H1 (cell line): ENCODE data around the gene FASTK. TPM values are rescaled to one million over a fixed set of nuclear protein-coding genes. Genes with fewer than 3 reads are reported as not detected.

Experiments
- CTCF ChIA-PET: fragments of 300-600 bp; sonication (Branson Sonifier 250); formaldehyde crosslinking; loops from one replicate; lab custom pipeline; 2021; ENCODE audit not compliant: partially characterized antibody; lab: Charles Lee
- POLR2A ChIA-PET: fragments of 300-600 bp; sonication (Branson Sonifier 250); formaldehyde crosslinking; loops from one replicate; lab custom pipeline; 2021; ENCODE audit warnings: inconsistent platforms; ENCODE audit not compliant: partially characterized antibody; lab: Charles Lee
- DNase-seq, 2 experiments: peaks; one replicate each; pipeline versions ENCODE4 v3.0.0 to v3.0.0-alpha.2; 2010 to 2022; ENCODE audit warnings: low spot score in 2 of 2, low read depth in 1 of 2, mixed read lengths in 1 of 2
- FAIRE-seq: peaks from 2 replicates; lab custom pipeline; 2011; peaks lifted over from hg19 to GRCh38; lab: Jason Lieb, UNC
- H2AFZ ChIP-seq: 2 replicates; pipeline ENCODE4 v1.8.1; 2012; ENCODE audit warnings: low read length, inconsistent platforms
- H2AK5ac ChIP-seq: 2 replicates; pipeline ENCODE4 v1.6.1; 2013; ENCODE audit warnings: low read depth, low read length
- H2BK120ac ChIP-seq: replicated peaks from 2 replicates; pipeline ENCODE3; 2013; ENCODE audit warnings: low read depth, low read length, inconsistent platforms
- H2BK12ac ChIP-seq: 2 replicates; pipeline ENCODE4 v1.6.1; 2013; ENCODE audit warnings: low read depth, low read length
- H2BK15ac ChIP-seq: 2 replicates; pipeline ENCODE4 v1.6.1; 2013; ENCODE audit warnings: low read length
- H2BK20ac ChIP-seq: 2 replicates; pipeline ENCODE4 v1.6.1; 2013; ENCODE audit warnings: low read length
- H2BK5ac ChIP-seq: 2 replicates; pipeline ENCODE4 v1.6.1; 2013; ENCODE audit warnings: low read depth, low read length
- H3K14ac ChIP-seq: 2 replicates; pipeline ENCODE4 v1.6.1; 2013; ENCODE audit warnings: inconsistent platforms; ENCODE audit not compliant: insufficient read length
- H3K18ac ChIP-seq: 2 replicates; pipeline ENCODE4 v1.6.1; 2013; ENCODE audit warnings: low read length; ENCODE audit errors: extremely low read depth
- H3K23ac ChIP-seq: 2 replicates; pipeline ENCODE4 v1.6.1; 2013; ENCODE audit warnings: inconsistent platforms; ENCODE audit not compliant: insufficient read length
- H3K23me2 ChIP-seq: 2 replicates; pipeline ENCODE4 v1.6.1; 2013; ENCODE audit warnings: low read depth, low read length
- H3K27ac ChIP-seq: 2 replicates; pipeline ENCODE4 v1.6.1; 2011; ENCODE audit warnings: low read depth, low read length, inconsistent platforms
- H3K27me3 ChIP-seq, 4 experiments: replicated peaks in 1 of 4; 1 replicate in 1 of 4; 2 replicates in 3 of 4; pipeline versions ENCODE4 v1.6.1 to v1.8.1; 2011 to 2013; ENCODE audit warnings: low read length in 3 of 4, mild to moderate bottlenecking in 3 of 4, inconsistent platforms in 2 of 4, mixed read lengths in 2 of 4, moderate library complexity in 1 of 4; ENCODE audit not compliant: control insufficient read depth in 3 of 4, insufficient read depth in 3 of 4; ENCODE audit errors: extremely low read depth in 1 of 4
- H3K36me3 ChIP-seq, 4 experiments: 2 replicates each; pipeline versions ENCODE4 v1.6.1 to v1.8.1; 2011 to 2013; ENCODE audit warnings: mild to moderate bottlenecking in 4 of 4, low read length in 3 of 4, moderate library complexity in 2 of 4, control low read depth in 1 of 4, inconsistent platforms in 1 of 4; ENCODE audit not compliant: insufficient read depth in 4 of 4, control insufficient read depth in 2 of 4
- H3K4ac ChIP-seq: replicated peaks from 2 replicates; pipeline ENCODE3; 2013; ENCODE audit warnings: low read length, low read depth, mixed read lengths, inconsistent platforms; ENCODE audit not compliant: insufficient read length
- H3K4me1 ChIP-seq, 4 experiments: replicated peaks in 1 of 4; 1 replicate in 1 of 4; 2 replicates in 3 of 4; pipeline versions ENCODE4 v1.6.1 to v1.8.1; 2011 to 2013; ENCODE audit warnings: low read length in 3 of 4, inconsistent platforms in 2 of 4, mixed read lengths in 1 of 4; ENCODE audit not compliant: insufficient read depth in 4 of 4, control insufficient read depth in 3 of 4
- H3K4me2 ChIP-seq, 2 experiments: 2 replicates each; pipeline versions ENCODE4 v1.6.1 to v1.8.1; 2011 to 2013; ENCODE audit warnings: low read depth in 2 of 2, low read length in 2 of 2, control low read depth in 1 of 2, inconsistent platforms in 1 of 2, mild to moderate bottlenecking in 1 of 2; ENCODE audit not compliant: insufficient read depth in 1 of 2
- H3K4me3 ChIP-seq, 4 experiments: fragments of 200-600, 300-600 bp in 1 of 4; sonication (generic), shearing (Covaris generic), sonication (Bioruptor Twin) in 1 of 4; 2 replicates each; pipeline versions ENCODE4 v1.5.1 to v1.8.1; 2011 to 2016; ENCODE audit warnings: low read length in 4 of 4, low read depth in 3 of 4, control low read depth in 2 of 4, inconsistent platforms in 2 of 4, mild to moderate bottlenecking in 2 of 4, mixed read lengths in 1 of 4, moderate library complexity in 1 of 4; ENCODE audit not compliant: insufficient read depth in 2 of 4; ENCODE audit errors: extremely low read depth in 1 of 4
- H3K56ac ChIP-seq: replicated peaks from 2 replicates; pipeline ENCODE3; 2013; ENCODE audit warnings: low read depth, mild to moderate bottlenecking, mixed read lengths, low read length, inconsistent platforms; ENCODE audit not compliant: insufficient read length
- H3K79me1 ChIP-seq: 2 replicates; pipeline ENCODE4 v1.6.1; 2013; ENCODE audit warnings: low read depth, low read length, control low read depth
- H3K79me2 ChIP-seq, 2 experiments: 2 replicates each; pipeline versions ENCODE4 v1.6.1 to v1.8.1; 2012 to 2013; ENCODE audit warnings: low read length in 2 of 2, mild to moderate bottlenecking in 2 of 2, inconsistent platforms in 1 of 2; ENCODE audit not compliant: insufficient read depth in 2 of 2, control insufficient read depth in 1 of 2
- H3K9ac ChIP-seq, 4 experiments: replicated peaks in 1 of 4; 1 replicate in 1 of 4; 2 replicates in 3 of 4; pipeline versions ENCODE4 v1.6.1 to v1.8.1; 2011 to 2013; ENCODE audit warnings: low read depth in 3 of 4, low read length in 3 of 4, control low read depth in 2 of 4, mild to moderate bottlenecking in 2 of 4, moderate library complexity in 2 of 4, inconsistent platforms in 1 of 4; ENCODE audit errors: extremely low read depth in 1 of 4
- H3K9me3 ChIP-seq, 2 experiments: 2 replicates each; pipeline versions ENCODE4 v1.6.1 to v1.8.1; 2012 to 2013; ENCODE audit warnings: mild to moderate bottlenecking in 2 of 2, moderate library complexity in 2 of 2, control low read depth in 1 of 2, inconsistent platforms in 1 of 2, low read depth in 1 of 2, low read length in 1 of 2, mixed read lengths in 1 of 2; ENCODE audit not compliant: insufficient read depth in 2 of 2
- H4K20me1 ChIP-seq, 2 experiments: replicated peaks in 1 of 2; 2 replicates each; pipeline versions ENCODE3 to v1.8.1; 2011 to 2013; ENCODE audit warnings: inconsistent platforms in 2 of 2, low read length in 2 of 2, mild to moderate bottlenecking in 1 of 2; ENCODE audit not compliant: insufficient read depth in 2 of 2, control insufficient read depth in 1 of 2
- H4K5ac ChIP-seq: 2 replicates; pipeline ENCODE4 v1.6.1; 2013; ENCODE audit warnings: low read length, low read depth, mixed read lengths, inconsistent platforms; ENCODE audit not compliant: insufficient read length
- H4K8ac ChIP-seq: 2 replicates; pipeline ENCODE4 v1.8.0; 2013; ENCODE audit warnings: mild to moderate bottlenecking, moderate library complexity, low read length, inconsistent platforms; ENCODE audit not compliant: insufficient read depth; ENCODE audit errors: extremely low read depth
- H4K91ac ChIP-seq: replicated peaks from 2 replicates; pipeline ENCODE3; 2013; ENCODE audit warnings: low read length, mixed read lengths, inconsistent platforms; ENCODE audit not compliant: insufficient read length
- WGBS, 2 experiments: shearing (Covaris generic) in 1 of 2; methylation state at CpG; one replicate each; pipeline versions ENCODE4 v1.1.6 to v1.1.7; 2013 to 2015; ENCODE audit warnings: low lambda C conversion rate in 2 of 2, mixed read lengths in 2 of 2, inconsistent platforms in 1 of 2, low coverage in 1 of 2, missing lambda C conversion rate in 1 of 2; ENCODE audit not compliant: insufficient replicate concordance in 2 of 2, insufficient coverage in 1 of 2, insufficient read length in 1 of 2; ENCODE audit errors: extremely low coverage in 1 of 2, missing lambda C conversion rate in 1 of 2; 5-methylcytosine and 5-hydroxymethylcytosine counted together
- polyA plus RNA-seq, 7 experiments: library from polyadenylated mRNA; depleted of rRNA in 3 of 7; stranded (reverse) in 5 of 7; unstranded in 2 of 7; fragments of >200 nt in 5 of 7; fragments of 200-250 nt in 2 of 7; gene quantifications; 1 replicate in 5 of 7; 2 replicates in 1 of 7; 4 replicates in 1 of 7; pipeline versions ENCODE4 v1.2.1 to v1.2.3, GENCODE V29; 2011 to 2013; ENCODE audit warnings: missing spikeins in 2 of 7, mixed read lengths in 2 of 7
- total RNA-seq: library from RNA; stranded (reverse); fragmentation: NEBNext Ultra II Directional; extraction: Animal tissue kit (Norgen Biotek cat#: 25700); gene quantifications from 2 replicates; pipeline ENCODE4 v1.2.1, GENCODE V29; 2021

FASTK gene
- total and polyA plus RNA-seq, 2 of the 8 experiments (the other 6 are each of a cell fraction or from before 2014, with no cell fraction given) = 39.4 to 84.0 TPM

- ChIA-PET POLR2A (interaction anchor here (1.1 to 7.9 kb wide), 13 partner anchors 8 to 189 kb away, joined by 3 to 77 read pairs (median 6); partner anchors contain the start of genes ABCB8, AGAP3 and FASTK), CTCF (interaction anchor here (0.9 to 9.7 kb wide), 19 partner anchors 9 to 181 kb away, joined by 3 to 88 read pairs (median 4); partner anchors contain the start of genes ABCB8 and AGAP3)
- Histone ChIP-seq H3K56ac (no peak overlapping the region), H2BK120ac (no peak overlapping the region), H2BK15ac (no peak overlapping the region), H3K27ac (no peak overlapping the region), H4K20me1 (peaks cover 5 to 9% of the 10 kb centered on the region in 2 experiments), H3K23me2 (peaks cover 24% of the 10 kb centered on the region), H2AFZ (no peak overlapping the region), H3K23ac (no peak overlapping the region), H3K4me1 (peaks cover 12 to 39% (median 34%) of the 10 kb centered on the region in 4 experiments), H3K9ac (0 out of 7 replicates have a peak overlapping the region, but pooled peaks of 1 of the 4 experiments have one; percentile 13), H2BK5ac (no peak overlapping the region), H3K4me2 (peak overlapping the region; percentile 86 to 88), H3K9me3 (no peaks in the 10 kb centered on the region), H4K91ac (no peak overlapping the region), H4K5ac (no peak overlapping the region), H3K36me3 (peaks cover 3 to 34% (median 17%) of the 10 kb centered on the region in 4 experiments; a peak in 6 of 8 replicates), H2BK12ac (no peak overlapping the region), H4K8ac (no peak overlapping the region; the same call in 1 of the 2 replicates), H3K79me1 (peaks cover 6% of the 10 kb centered on the region; the same call in 1 of the 2 replicates), H3K79me2 (peaks cover 0 to 8% of the 10 kb centered on the region in 2 experiments; a peak in 1 of 4 replicates), H3K4me3 (peak overlapping the region; percentile 34 to 91 (median 42)), H2AK5ac (0 out of 2 replicates have a peak overlapping the region, but pooled peaks have one; percentile 53), H3K4ac (no peak overlapping the region), H3K18ac (no peak overlapping the region), H2BK20ac (no peak overlapping the region), H3K14ac (no peak overlapping the region), H3K27me3 (peaks cover 0 to 2% (median 0%) of the 10 kb centered on the region in 4 experiments; a peak in 2 of 7 replicates)
- 14% methylated on average over 9 of the region's 11 CpGs; no CpG with 5 or more reads in 1 of the 2 experiments for WGBS, 2 experiments
- DNase-seq = no peak
- no peak for FAIRE-seq
Observed at GRCh38 chr7:151063212-151063561, 17.4 kb downstream of the FASTK start.
